GM12872 (cell line): ENCODE measurements around the gene ECPAS.

ENCODE experiments used
- TF ChIP-seq, protein P1 (sequence below): IDR thresholded peaks from 3 replicates; pipeline ENCODE4 v1.5.1; 2011; ENCODE audit warnings: low read depth, mild to moderate bottlenecking, low read length, moderate library complexity; ENCODE audit not compliant: insufficient read depth

The ECPAS gene

GRCh38 chr9:111429175-111429574 is 55.0 kb downstream of the ECPAS start:
- TF ChIP-seq, protein P1, sequence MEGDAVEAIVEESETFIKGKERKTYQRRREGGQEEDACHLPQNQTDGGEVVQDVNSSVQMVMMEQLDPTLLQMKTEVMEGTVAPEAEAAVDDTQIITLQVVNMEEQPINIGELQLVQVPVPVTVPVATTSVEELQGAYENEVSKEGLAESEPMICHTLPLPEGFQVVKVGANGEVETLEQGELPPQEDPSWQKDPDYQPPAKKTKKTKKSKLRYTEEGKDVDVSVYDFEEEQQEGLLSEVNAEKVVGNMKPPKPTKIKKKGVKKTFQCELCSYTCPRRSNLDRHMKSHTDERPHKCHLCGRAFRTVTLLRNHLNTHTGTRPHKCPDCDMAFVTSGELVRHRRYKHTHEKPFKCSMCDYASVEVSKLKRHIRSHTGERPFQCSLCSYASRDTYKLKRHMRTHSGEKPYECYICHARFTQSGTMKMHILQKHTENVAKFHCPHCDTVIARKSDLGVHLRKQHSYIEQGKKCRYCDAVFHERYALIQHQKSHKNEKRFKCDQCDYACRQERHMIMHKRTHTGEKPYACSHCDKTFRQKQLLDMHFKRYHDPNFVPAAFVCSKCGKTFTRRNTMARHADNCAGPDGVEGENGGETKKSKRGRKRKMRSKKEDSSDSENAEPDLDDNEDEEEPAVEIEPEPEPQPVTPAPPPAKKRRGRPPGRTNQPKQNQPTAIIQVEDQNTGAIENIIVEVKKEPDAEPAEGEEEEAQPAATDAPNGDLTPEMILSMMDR = no peak

GRCh38 chr9:111427186-111427585 is 57.0 kb downstream of the ECPAS start:
- TF ChIP-seq, protein P1 = no peak

DNA sequence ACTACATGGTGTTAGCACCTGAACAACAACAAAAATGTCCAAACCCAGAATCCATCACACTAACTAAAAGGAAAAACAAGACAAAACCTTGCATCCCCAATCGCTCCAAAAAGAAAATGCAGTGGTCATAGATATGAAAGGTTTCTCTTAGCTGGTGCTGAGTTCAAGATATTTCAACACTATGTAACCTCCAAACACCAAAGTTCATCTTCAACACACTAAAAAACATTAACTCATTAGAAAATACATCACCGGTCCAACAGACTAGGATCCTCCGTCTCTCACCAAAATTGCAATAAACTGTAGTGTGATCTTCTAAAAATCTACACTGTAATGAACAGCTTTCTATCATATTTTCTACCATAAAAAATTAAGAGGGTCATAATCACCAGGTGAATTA is 60.8 kb downstream of the ECPAS start:
- TF ChIP-seq, protein P1 = no peak

- TF ChIP-seq, protein P1 = no peak
These were observed 69.8 kb downstream of the ECPAS start for GRCh38 chr9:111414406-111414805.

DNA sequence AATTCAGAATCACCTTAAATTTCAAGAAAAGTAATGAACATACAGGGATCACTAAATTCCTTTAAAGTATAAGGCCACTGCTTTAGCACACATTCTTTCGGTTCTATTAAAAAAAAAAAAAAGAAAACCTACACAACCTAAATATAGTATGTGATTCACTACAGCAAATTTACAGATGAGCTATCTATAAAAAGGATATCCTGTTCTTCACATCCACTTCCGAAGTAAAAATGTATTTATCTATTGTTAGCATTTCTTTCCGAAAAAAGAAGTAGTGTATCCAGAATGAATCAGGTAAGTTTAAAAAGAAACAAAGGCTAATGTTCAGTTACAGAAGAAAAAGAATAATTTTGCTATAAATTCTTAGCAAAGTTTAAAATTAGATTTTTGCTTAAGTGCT is 70.2 kb downstream of the ECPAS start:
- TF ChIP-seq, protein P1 = no peak

- TF ChIP-seq, protein P1 = no peak
These were observed 71.9 kb downstream of the ECPAS start for GRCh38 chr9:111412280-111412679.

DNA sequence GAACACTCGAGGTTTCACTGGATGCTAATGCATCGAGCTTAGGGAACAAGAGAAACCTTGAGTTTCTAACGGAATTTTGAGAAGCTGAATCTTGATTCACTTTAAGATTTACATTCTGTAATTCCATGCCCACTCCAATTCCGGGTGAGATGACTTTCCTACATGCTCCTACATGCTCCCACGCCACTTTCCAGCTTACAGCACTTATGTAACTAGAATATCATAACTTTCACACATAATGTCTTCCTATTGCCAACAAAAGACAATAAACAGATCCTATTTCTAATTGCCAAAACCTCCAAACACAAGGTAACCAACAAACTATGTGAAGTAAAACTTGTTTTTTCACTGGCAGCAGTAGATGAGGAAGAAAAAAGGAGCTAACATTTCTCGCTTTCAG is 72.9 kb downstream of the ECPAS start:
- TF ChIP-seq, protein P1 = no peak

GRCh38 chr9:111407813-111408212 is 76.4 kb downstream of the ECPAS start:
- TF ChIP-seq, protein P1 = no peak
